ENCODE results near the gene FCHO2.
"Not testable (repeated sequence)": the region's sequence is repeated elsewhere in the genome, so short reads cannot be mapped to it uniquely, and the experiment has no call there.

The FCHO2 gene

GRCh38 chr5:72957337-72957736, 1.5 kb downstream of the FCHO2 start:
- no peak for DNase-seq

- no peak for DNase-seq
Measured at GRCh38 chr5:72959257-72959656, 3.4 kb downstream of the FCHO2 start.

GRCh38 chr5:72974481-72974880, 18.6 kb downstream of the FCHO2 start:
- not testable (repeated sequence) for DNase-seq

- not testable (repeated sequence) for DNase-seq
Measured at GRCh38 chr5:72976810-72977209, 21.0 kb downstream of the FCHO2 start.

GRCh38 chr5:72985719-72986118, 29.9 kb downstream of the FCHO2 start:
- no peak for DNase-seq

- DNase-seq, result no peak
Measured at GRCh38 chr5:72988769-72989168, 32.9 kb downstream of the FCHO2 start.

- no peak for DNase-seq
Measured at GRCh38 chr5:72991394-72991793, 35.6 kb downstream of the FCHO2 start.

GRCh38 chr5:72994578-72994977, 38.7 kb downstream of the FCHO2 start:
- no peak for DNase-seq

GRCh38 chr5:72996632-72997031, 40.8 kb downstream of the FCHO2 start:
- DNase-seq, result no peak

GRCh38 chr5:72999916-73000315, 44.1 kb downstream of the FCHO2 start:
- DNase-seq, result no peak

GRCh38 chr5:73005886-73006285, 50.0 kb downstream of the FCHO2 start:
- DNase-seq, result no peak

- DNase-seq, result no peak
Measured at GRCh38 chr5:73007051-73007450, 51.2 kb downstream of the FCHO2 start.

GRCh38 chr5:73008831-73009230, 53.0 kb downstream of the FCHO2 start:
- no peak for DNase-seq

GRCh38 chr5:73011612-73012011, 55.8 kb downstream of the FCHO2 start:
- DNase-seq, result not testable (repeated sequence)

- DNase-seq, result no peak
Measured at GRCh38 chr5:73018892-73019291, 63.1 kb downstream of the FCHO2 start.

GRCh38 chr5:73019766-73020165, 63.9 kb downstream of the FCHO2 start:
- no peak for DNase-seq

- no peak for DNase-seq
Measured at GRCh38 chr5:73022471-73023169, 66.8 kb downstream of the FCHO2 start.

GRCh38 chr5:73024946-73025544, 69.2 kb downstream of the FCHO2 start:
- DNase-seq, result not testable (repeated sequence)

GRCh38 chr5:73027361-73027760, 71.5 kb downstream of the FCHO2 start:
- no peak for DNase-seq

- no peak for DNase-seq
Measured at GRCh38 chr5:73027816-73028215, 72.0 kb downstream of the FCHO2 start.

GRCh38 chr5:73028991-73029595, 73.3 kb downstream of the FCHO2 start:
- no peak for DNase-seq

- DNase-seq, result no peak
Measured at GRCh38 chr5:73030531-73030930, 74.7 kb downstream of the FCHO2 start.

GRCh38 chr5:73030995-73031394, 75.2 kb downstream of the FCHO2 start:
- DNase-seq, result no peak

GRCh38 chr5:73031839-73032238, 76.0 kb downstream of the FCHO2 start:
- no peak for DNase-seq

Data from NCI-H2081 treated with DMSO at 0.1 percent for 48 hours (cell line).